ENCODE measurements around the gene DUSP15.

- TF ChIP-seq, protein P1, sequence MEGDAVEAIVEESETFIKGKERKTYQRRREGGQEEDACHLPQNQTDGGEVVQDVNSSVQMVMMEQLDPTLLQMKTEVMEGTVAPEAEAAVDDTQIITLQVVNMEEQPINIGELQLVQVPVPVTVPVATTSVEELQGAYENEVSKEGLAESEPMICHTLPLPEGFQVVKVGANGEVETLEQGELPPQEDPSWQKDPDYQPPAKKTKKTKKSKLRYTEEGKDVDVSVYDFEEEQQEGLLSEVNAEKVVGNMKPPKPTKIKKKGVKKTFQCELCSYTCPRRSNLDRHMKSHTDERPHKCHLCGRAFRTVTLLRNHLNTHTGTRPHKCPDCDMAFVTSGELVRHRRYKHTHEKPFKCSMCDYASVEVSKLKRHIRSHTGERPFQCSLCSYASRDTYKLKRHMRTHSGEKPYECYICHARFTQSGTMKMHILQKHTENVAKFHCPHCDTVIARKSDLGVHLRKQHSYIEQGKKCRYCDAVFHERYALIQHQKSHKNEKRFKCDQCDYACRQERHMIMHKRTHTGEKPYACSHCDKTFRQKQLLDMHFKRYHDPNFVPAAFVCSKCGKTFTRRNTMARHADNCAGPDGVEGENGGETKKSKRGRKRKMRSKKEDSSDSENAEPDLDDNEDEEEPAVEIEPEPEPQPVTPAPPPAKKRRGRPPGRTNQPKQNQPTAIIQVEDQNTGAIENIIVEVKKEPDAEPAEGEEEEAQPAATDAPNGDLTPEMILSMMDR (IDR thresholded peaks at IDR 0.05): no peak
- TF ChIP-seq POLR2A (IDR thresholded peaks at IDR 0.05): no peak
Observed at GRCh38 chr20:31857861-31858759, 12.2 kb downstream of the DUSP15 start.

All from Peyer's patch (tissue), 4 donors.